ENCODE results near the gene NME9. TPM values are rescaled to one million over a fixed set of nuclear protein-coding genes. Genes with fewer than 3 reads are reported as not detected.

Gene NME9
- total RNA-seq, 1 experiment from 2014 or later: not detected

- Histone ChIP-seq H2BK12ac (ENCODE audit: insufficient read length, low read depth, low read length) (no peak overlapping the region), H4K91ac (ENCODE audit: insufficient read length, low read depth, low read length) (no peak overlapping the region), H3T11ph (ENCODE audit: low read length) (no peak overlapping the region), H3K4me2 (ENCODE audit: insufficient read depth, insufficient read length, low read length) (no peak overlapping the region), H3K4me1 (ENCODE audit: insufficient read depth, low read length) (no peaks in the 10 kb centered on the region), H3K9me3 (ENCODE audit: control insufficient read depth, low read depth, low read length) (no peaks in the 10 kb centered on the region), H2BK15ac (ENCODE audit: low read depth, low read length) (no peak overlapping the region), H3K56ac (ENCODE audit: insufficient read length, low read depth, low read length) (no peak overlapping the region), H3K14ac (ENCODE audit: insufficient read depth, low read length) (no peak overlapping the region), H3K4ac (ENCODE audit: low read depth, low read length) (no peak overlapping the region), H2BK20ac (ENCODE audit: low read depth, low read length, poor library complexity, severe bottlenecking) (no peak overlapping the region), H3K79me1 (ENCODE audit: insufficient read depth, low read depth, low read length, poor library complexity, severe bottlenecking) (no peaks in the 10 kb centered on the region), H2AK5ac (ENCODE audit: insufficient read length, low read length) (no peak overlapping the region), H3K18ac (ENCODE audit: insufficient read length, low read depth, low read length) (no peak overlapping the region), H4K5ac (ENCODE audit: insufficient read length, low read depth, low read length) (no peak overlapping the region), H2BK5ac (ENCODE audit: insufficient read length, low read length) (no peak overlapping the region), H4K20me1 (ENCODE audit: control insufficient read depth, insufficient read depth, insufficient read length) (no peaks in the 10 kb centered on the region), H3K9ac (ENCODE audit: extremely low read depth, insufficient read length, low read length) (no peak overlapping the region), H2AFZ (ENCODE audit: low read length) (no peak overlapping the region), H3K27ac (ENCODE audit: insufficient read length, low read depth, low read length) (no peak overlapping the region), H3K23ac (ENCODE audit: insufficient read length, low read depth, low read length) (no peak overlapping the region), H2BK120ac (ENCODE audit: low read depth, low read length, poor library complexity, severe bottlenecking) (no peak overlapping the region), H3K79me2 (ENCODE audit: insufficient read depth, low read length) (no peaks in the 10 kb centered on the region), H3K27me3 (ENCODE audit: insufficient read depth, low read length) (no peaks in the 10 kb centered on the region), H3K23me2 (ENCODE audit: insufficient read length, low read depth, low read length, poor library complexity, severe bottlenecking) (peaks cover 9% of the 10 kb centered on the region), H4K8ac (replicated peaks; ENCODE audit: insufficient read length, low read depth, low read length) (no peak overlapping the region)
- no peak overlapping the region for H3K4me3 Mint-ChIP-seq
- no peaks in the 10 kb centered on the region; a peak in 1 of 7 replicates for H3K36me3 Mint-ChIP-seq (ENCODE audit: insufficient read depth in 1 of 3, low read depth in 3 of 3)
- H3K27me3 Mint-ChIP-seq (ENCODE audit: low read depth): peaks cover 23% of the 10 kb centered on the region
- DNase-seq: no peak
- H3K4me1 Mint-ChIP-seq: peaks cover 16 to 17% of the 10 kb centered on the region in 2 experiments
- no peak overlapping the region for H3K27ac Mint-ChIP-seq
- no peak for TF ChIP-seq CTCF (conservative IDR thresholded peaks at IDR 0.05)
- H3K9me3 Mint-ChIP-seq: peaks cover 0 to 2% of the 10 kb centered on the region in 2 experiments; a peak in 2 of 5 replicates
Observed at GRCh38 chr3:138351151-138351550, 21.5 kb upstream of the NME9 start.
